Rectal smooth muscle tissue (tissue), 1 donor: Measurements from ENCODE around the gene SLC29A4.
"Not testable (repeated sequence)": the region's sequence is repeated elsewhere in the genome, so short reads cannot be mapped to it uniquely, and the experiment has no call there.

Experiments
- H3K27ac ChIP-seq: one replicate; pipeline ENCODE4 v1.7.0; 2013; ENCODE audit warnings: low read depth, low read length, inconsistent platforms
- H3K27me3 ChIP-seq: one replicate; pipeline ENCODE4 v1.7.0; 2013; ENCODE audit warnings: low read length; ENCODE audit not compliant: control insufficient read depth, insufficient read depth
- H3K36me3 ChIP-seq: one replicate; pipeline ENCODE4 v1.7.0; 2013; ENCODE audit warnings: low read length; ENCODE audit not compliant: control insufficient read depth, insufficient read depth
- H3K4me1 ChIP-seq: one replicate; pipeline ENCODE4 v1.7.0; 2013; ENCODE audit warnings: low read length; ENCODE audit not compliant: control insufficient read depth, insufficient read depth
- H3K4me3 ChIP-seq: one replicate; pipeline ENCODE4 v1.7.0; 2013; ENCODE audit warnings: low read length
- H3K9ac ChIP-seq: one replicate; pipeline ENCODE4 v1.7.0; 2013; ENCODE audit warnings: low read length

The SLC29A4 gene, protein sequence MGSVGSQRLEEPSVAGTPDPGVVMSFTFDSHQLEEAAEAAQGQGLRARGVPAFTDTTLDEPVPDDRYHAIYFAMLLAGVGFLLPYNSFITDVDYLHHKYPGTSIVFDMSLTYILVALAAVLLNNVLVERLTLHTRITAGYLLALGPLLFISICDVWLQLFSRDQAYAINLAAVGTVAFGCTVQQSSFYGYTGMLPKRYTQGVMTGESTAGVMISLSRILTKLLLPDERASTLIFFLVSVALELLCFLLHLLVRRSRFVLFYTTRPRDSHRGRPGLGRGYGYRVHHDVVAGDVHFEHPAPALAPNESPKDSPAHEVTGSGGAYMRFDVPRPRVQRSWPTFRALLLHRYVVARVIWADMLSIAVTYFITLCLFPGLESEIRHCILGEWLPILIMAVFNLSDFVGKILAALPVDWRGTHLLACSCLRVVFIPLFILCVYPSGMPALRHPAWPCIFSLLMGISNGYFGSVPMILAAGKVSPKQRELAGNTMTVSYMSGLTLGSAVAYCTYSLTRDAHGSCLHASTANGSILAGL

DNA sequence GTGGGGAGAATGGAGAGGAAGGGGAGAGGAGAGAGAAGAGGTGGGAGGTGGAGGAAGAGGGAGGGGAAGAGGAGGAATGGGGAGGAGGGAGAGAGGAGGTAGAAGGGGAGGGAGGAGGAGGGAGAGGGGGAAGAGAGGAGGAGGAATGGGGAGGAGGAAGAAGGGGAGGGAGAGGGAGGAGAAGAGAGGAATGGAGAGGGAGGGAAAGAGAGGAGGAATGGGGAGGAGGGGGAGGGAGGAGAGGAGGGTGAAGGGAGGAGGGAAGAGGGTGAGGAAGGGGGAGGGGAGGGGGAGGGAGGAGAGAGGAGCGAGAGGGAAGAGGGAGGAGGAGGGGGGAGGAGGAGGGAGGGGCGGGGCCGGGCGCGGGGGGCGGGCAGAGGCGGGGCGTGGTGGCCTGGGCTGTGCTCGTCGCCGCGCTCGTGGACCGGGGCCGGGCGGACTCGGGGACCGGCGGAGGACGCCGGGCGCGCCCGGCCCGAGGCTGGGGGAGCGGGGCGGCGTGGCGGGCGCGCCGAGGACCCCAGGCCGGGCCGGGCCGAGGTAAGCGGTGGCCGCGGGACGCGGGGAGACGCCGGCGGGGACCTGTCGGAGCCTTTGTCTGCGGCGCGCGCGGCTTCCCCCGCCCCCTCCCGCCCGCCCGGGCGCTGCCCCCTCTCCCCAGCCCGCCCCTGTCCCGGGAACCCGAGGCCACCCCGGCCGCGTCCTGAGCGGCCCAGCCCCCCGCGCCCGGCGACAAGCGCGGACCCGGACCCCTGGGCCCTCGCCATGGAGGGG is at the start of gene SLC29A4:
Gene SLC29A4 (plus strand): TSS at position 401 of the 774 bp plus-strand sequence. CDS start 4,874 bp downstream, outside the sequence.
- no peak within 1 kb of the TSS for H3K27ac ChIP-seq
- H3K36me3 ChIP-seq = no peaks in the 10 kb centered on the region
- H3K4me1 ChIP-seq = no peaks in the 10 kb centered on the region
- H3K9ac ChIP-seq = no peak within 1 kb of the TSS
- H3K27me3 ChIP-seq = peaks cover 3% of the 10 kb centered on the region
- H3K4me3 ChIP-seq = peak within 1 kb of the TSS; percentile 36

DNA sequence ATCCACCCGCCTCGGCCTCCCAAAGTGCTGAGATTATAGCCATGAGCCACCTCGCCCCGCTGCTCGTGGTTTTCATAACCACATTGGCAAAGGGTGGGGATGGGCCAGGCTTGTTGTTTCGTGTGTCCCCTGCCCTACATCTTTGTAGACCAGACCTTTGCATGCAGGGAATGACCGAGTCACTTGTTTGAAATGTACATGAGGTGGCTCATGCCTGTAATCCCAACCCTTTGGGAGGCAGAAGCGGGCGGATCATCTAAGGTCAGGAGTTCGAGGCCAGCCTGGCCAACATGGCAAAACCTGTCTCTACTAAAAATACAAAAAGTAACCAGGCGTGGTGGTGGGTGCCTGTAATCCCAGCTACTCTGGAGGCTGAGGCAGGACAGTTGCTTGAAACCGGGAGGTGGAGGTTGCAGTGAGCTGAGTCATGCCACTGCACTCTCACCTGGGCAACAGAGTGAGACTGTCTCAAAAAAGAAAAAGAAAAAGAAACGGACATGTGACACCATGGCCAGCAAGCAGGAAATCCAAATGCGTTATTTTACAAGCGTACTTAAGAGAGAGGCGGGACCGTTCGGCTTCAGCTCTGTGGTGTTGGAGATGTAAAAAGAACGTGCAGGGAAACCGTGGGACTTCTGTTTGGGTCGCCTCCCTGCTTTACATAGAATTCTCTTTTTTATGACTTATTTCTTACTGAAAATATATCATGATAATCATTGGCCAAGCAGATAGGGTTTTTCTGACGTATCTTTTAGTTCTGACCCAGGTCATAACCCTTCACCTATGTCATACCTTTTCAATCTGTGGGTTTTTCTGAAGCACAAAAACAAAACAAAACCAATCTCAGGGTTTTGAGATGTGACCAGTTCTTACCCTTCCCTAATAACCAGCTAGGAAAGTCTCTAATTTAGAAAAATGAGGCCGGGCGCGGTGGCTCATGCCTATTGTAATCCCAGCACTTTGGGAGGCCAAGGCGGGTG is 47.6 kb upstream of the SLC29A4 start:
- no peaks in the 10 kb centered on the region for H3K4me1 ChIP-seq
- no peak overlapping the region for H3K9ac ChIP-seq
- no peak overlapping the region for H3K4me3 ChIP-seq
- no peaks in the 10 kb centered on the region for H3K27me3 ChIP-seq
- H3K27ac ChIP-seq = no peak overlapping the region
- peaks cover 4% of the 10 kb centered on the region for H3K36me3 ChIP-seq

DNA sequence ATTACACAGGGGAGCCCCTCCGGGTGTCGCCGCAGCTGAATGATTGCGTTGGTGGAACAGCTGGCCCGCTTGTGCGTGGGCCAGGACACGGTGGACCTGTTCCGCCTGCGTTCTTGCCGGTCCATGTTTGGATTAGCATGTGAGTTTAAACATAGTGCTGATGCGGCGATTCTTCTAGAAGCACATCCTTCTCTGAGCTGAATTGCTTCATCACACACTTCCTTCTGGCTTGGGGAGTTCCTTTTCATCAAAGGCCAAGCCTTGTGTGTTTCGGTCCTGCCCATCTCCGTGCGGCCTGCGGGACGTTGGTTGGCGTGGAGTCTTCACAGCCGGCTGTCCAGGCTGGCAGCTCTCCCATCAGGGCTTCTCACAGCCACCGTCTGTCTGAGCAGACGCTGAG is 45.5 kb upstream of the SLC29A4 start:
- H3K27me3 ChIP-seq = no peaks in the 10 kb centered on the region
- H3K27ac ChIP-seq = no peak overlapping the region
- H3K4me1 ChIP-seq = no peaks in the 10 kb centered on the region
- H3K36me3 ChIP-seq = no peaks in the 10 kb centered on the region
- H3K9ac ChIP-seq = no peak overlapping the region
- H3K4me3 ChIP-seq = peak overlapping the region; percentile 3

DNA sequence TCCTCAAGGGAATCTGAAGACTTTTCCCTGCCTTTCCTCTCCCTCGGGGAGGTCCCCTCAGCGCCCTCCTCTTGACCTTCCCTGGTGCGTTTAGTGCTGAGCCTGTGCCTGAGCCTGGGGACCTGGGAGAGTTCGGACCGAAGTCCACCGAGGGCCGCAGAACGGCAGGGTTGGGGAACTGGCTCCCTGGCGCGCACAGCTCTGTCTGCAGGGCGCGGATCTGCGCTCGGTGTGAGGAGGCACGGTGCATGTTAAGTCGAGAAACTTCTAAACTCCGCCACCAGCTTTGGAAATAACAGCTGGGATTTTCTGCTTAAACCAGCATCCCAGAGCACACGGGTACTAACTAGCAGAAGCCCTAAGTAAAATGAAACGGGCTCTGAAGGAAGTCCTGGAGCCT is 44.2 kb upstream of the SLC29A4 start:
- Histone ChIP-seq H3K36me3 (no peaks in the 10 kb centered on the region), H3K27me3 (no peaks in the 10 kb centered on the region), H3K27ac (no peak overlapping the region), H3K9ac (no peak overlapping the region), H3K4me1 (no peaks in the 10 kb centered on the region), H3K4me3 (no peak overlapping the region)

DNA sequence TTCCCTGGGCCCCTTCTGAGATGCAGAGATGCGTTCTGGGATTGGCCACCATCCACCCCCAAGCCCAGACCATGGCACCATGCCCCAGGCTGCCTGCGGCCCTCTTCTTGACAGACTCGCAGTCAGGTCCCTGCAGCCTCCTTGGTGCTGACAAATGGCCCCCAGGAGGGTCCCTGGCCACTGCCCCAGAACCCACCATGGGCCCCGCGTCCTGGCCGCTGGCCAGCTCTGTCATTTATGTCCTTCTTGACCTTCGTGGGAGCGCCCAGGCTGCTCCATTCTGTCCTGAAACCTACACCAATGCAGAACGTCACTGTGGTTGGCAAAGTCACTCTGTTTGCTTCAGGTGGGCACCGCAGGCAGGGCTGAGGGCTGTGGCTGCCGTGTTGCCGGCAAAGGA is 39.5 kb upstream of the SLC29A4 start:
- H3K4me1 ChIP-seq = no peaks in the 10 kb centered on the region
- no peak overlapping the region for H3K9ac ChIP-seq
- no peak overlapping the region for H3K4me3 ChIP-seq
- H3K36me3 ChIP-seq = no peaks in the 10 kb centered on the region
- H3K27ac ChIP-seq = no peak overlapping the region
- no peaks in the 10 kb centered on the region for H3K27me3 ChIP-seq

DNA sequence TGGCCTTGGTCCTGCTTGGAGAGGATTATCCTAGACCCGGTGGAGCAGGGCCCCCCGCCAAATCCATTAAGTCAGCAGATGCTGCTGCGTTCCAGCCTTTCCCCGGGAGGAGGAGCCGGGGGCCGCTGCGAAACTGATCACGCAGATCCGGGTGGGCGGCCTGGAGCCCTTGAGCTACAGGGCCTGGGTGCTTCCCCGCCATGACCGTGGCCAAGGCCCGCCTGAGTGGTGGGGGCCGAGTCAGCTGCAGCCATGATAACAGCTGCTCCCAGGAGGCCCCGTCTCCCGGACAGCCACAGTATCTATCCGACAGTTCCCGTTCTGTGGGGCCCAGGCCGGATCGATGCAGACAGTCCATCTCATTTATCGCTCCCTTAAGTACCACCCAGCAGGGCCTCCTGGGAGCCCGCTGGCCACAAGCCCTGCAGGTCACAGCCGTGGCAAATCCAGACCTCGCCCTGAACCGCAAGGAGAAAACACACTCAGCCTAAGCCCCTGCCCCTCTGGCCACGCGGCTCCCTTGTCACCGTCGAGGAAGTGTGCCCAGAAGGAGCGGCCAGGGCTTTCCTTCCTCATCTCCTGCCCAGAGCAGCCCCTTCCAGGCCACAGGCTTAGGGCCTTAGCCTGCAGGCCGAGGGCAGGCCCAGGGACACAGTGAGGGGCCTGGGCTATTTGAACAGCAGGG is 34.4 kb upstream of the SLC29A4 start:
- no peak overlapping the region for H3K9ac ChIP-seq
- no peaks in the 10 kb centered on the region for H3K27me3 ChIP-seq
- H3K27ac ChIP-seq = no peak overlapping the region
- H3K4me1 ChIP-seq = no peaks in the 10 kb centered on the region
- no peak overlapping the region for H3K4me3 ChIP-seq
- H3K36me3 ChIP-seq = no peaks in the 10 kb centered on the region

DNA sequence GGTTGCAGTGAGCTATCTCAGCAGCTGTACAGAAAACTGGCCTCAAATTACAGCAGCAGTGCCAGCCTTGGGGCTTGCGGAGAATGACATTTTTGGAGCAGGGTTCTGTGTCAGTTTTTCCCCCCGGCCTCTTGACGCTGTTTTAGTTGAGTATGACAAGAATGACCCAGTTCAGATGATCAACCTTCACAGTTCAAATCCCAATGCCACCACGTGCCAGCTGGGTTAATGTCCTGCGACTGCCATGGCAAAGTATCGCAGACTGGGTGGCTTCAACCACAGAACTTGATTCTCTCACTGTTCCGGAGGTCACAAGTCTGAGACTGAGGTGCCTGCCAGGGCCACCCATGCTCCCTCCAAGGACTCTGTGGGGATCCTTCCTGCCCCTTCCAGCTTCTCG is 32.0 kb upstream of the SLC29A4 start:
- not testable (repeated sequence) for H3K4me1 ChIP-seq, H3K4me3 ChIP-seq, H3K27ac ChIP-seq, H3K27me3 ChIP-seq, H3K9ac ChIP-seq, H3K36me3 ChIP-seq

DNA sequence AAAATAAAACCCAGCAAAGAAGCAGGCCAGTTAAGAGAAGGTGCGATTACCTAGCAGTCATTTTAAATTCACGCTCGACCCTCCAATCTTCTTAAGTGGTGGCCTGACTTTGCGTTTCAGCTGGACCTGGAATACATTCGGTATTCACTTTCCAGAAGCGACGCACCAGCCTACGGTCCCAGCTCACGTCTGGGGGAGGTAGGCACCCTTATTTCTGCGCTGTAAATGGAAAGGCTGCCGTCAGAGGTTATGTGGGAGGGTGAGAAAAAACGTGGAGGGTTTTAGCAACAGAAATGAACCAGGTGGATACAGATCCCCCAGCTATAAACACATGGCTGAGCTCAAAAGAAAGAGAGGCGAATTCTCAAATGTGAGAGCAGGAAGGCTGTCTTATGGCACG is 29.2 kb upstream of the SLC29A4 start:
- H3K4me3 ChIP-seq, H3K36me3 ChIP-seq, H3K4me1 ChIP-seq, H3K27me3 ChIP-seq, H3K9ac ChIP-seq, H3K27ac ChIP-seq: not testable (repeated sequence)

DNA sequence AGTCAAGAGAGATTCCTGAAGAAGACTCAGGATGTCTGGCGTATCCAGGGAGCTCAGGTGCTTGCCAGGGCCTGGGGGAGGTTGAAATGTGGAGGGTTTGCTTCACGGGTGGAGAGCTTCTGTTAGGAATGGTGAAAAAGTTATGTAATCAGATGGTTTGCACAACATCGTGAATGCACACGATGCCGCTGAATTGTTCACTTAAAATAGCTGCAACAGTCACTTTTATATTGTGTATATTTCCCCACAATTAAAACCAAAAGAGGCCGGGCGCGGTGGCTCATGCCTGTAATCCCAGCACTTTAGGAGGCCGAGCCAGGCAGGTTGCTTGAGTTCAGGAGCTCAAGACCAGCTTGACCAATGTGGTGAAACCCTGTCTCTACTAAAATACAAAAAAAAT is 28.4 kb upstream of the SLC29A4 start:
- H3K27me3 ChIP-seq, H3K36me3 ChIP-seq, H3K4me1 ChIP-seq, H3K27ac ChIP-seq, H3K9ac ChIP-seq, H3K4me3 ChIP-seq: not testable (repeated sequence)

DNA sequence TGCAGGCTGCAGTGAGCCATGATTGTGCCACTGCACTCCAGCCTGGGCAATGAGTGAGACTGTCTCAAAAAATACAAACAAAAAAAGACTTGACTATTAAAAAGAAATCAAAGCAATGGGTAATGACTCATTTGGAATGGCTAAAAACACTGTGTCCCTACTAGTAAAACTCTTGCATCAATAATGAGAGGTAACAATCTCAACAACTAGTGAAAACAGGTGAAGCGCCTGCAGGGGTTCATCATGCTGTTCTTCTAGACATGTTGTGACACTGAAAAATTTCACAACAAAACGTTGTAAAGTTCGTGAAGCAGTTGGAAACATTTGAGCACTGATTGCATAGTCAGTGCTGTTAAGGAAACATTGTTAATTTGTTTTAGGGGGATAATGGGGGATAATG is 26.9 kb upstream of the SLC29A4 start:
- H3K36me3 ChIP-seq = no peaks in the 10 kb centered on the region
- no peak overlapping the region for H3K27ac ChIP-seq
- H3K27me3 ChIP-seq = no peaks in the 10 kb centered on the region
- H3K9ac ChIP-seq = no peak overlapping the region
- H3K4me1 ChIP-seq = no peaks in the 10 kb centered on the region
- H3K4me3 ChIP-seq = no peak overlapping the region

DNA sequence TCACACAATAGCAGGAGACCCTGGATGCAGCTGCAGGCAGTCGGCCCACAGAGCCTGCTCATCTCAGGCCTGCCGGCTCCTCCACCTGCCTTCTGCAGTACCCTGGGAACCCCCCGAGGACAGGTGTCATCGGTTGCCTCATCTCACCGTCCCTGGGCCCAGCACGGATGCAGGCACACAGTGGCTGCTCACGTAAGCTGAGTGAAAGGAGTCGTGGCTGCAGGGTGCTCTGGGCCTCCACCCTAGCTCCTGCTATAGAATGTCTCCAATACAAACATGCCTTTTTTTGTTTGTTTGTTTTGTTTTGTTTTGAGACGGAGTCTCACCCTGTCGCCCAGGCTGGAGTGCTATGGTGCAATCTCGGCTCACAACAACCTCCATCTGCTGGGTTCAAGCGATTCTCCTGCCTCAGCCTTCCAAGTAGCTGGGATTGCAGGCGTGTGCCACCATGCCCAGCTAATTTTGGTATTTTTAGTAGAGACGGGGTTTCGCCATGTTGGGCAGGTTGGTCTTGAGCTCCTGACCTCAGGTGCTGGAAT is 22.1 kb upstream of the SLC29A4 start:
- not testable (repeated sequence) for H3K27ac ChIP-seq, H3K27me3 ChIP-seq, H3K4me3 ChIP-seq, H3K9ac ChIP-seq, H3K4me1 ChIP-seq, H3K36me3 ChIP-seq
